Measurements from ENCODE around the gene FLRT2.

FLRT2 gene

GRCh38 chr14:85531141-85531586 lies 1.2 kb downstream of the FLRT2 start:
- peak in 1 of 2 donors; percentile 39 for DNase-seq

- peak in 1 of 2 donors; percentile 39 for DNase-seq
Observed at GRCh38 chr14:85531587-85532373, 1.8 kb downstream of the FLRT2 start.

- no peak for DNase-seq
Observed at GRCh38 chr14:85532374-85533022, 2.6 kb downstream of the FLRT2 start.

- DNase-seq = peak; percentile 45 to 67
Observed at GRCh38 chr14:85533023-85533860, 3.3 kb downstream of the FLRT2 start.

- peak in 1 of 2 donors; percentile 12 for DNase-seq
Observed at GRCh38 chr14:85533861-85534291, 3.9 kb downstream of the FLRT2 start.

GRCh38 chr14:85534458-85535293 lies 4.7 kb downstream of the FLRT2 start:
- DNase-seq = no peak

- peak in 1 of 2 donors; percentile 17 for DNase-seq
Observed at GRCh38 chr14:85535321-85535720, 5.4 kb downstream of the FLRT2 start.

GRCh38 chr14:85535991-85536832 lies 6.3 kb downstream of the FLRT2 start:
- DNase-seq = peak in 1 of 2 donors; percentile 49

- peak in 1 of 2 donors; percentile 38 for DNase-seq
Observed at GRCh38 chr14:85536833-85537190, 6.9 kb downstream of the FLRT2 start.

- no peak for DNase-seq
Observed at GRCh38 chr14:85537526-85537925, 7.6 kb downstream of the FLRT2 start.

- DNase-seq = no peak
Observed at GRCh38 chr14:85538636-85539035, 8.7 kb downstream of the FLRT2 start.

GRCh38 chr14:85539510-85539909 lies 9.6 kb downstream of the FLRT2 start:
- DNase-seq = no peak

- no peak for DNase-seq
Observed at GRCh38 chr14:85542623-85543022, 12.7 kb downstream of the FLRT2 start.

- DNase-seq = no peak
Observed at GRCh38 chr14:85545738-85546137, 15.8 kb downstream of the FLRT2 start.

GRCh38 chr14:85546390-85546789 lies 16.4 kb downstream of the FLRT2 start:
- DNase-seq = no peak

- no peak for DNase-seq
Observed at GRCh38 chr14:85549697-85550096, 19.8 kb downstream of the FLRT2 start.

GRCh38 chr14:85554106-85554505 lies 24.2 kb downstream of the FLRT2 start:
- DNase-seq = no peak

GRCh38 chr14:85556267-85556666 lies 26.3 kb downstream of the FLRT2 start:
- no peak for DNase-seq

- no peak for DNase-seq
Observed at GRCh38 chr14:85558505-85558904, 28.6 kb downstream of the FLRT2 start.

- no peak for DNase-seq
Observed at GRCh38 chr14:85562630-85563029, 32.7 kb downstream of the FLRT2 start.

GRCh38 chr14:85564841-85565527 lies 35.0 kb downstream of the FLRT2 start:
- no peak for DNase-seq

All from hippocampal formation (tissue), 2 donors.